Measurements from ENCODE around the gene FBXL17. TPM values are rescaled to one million over a fixed set of nuclear protein-coding genes. Genes with fewer than 3 reads are reported as not detected.

FBXL17 gene
- total RNA-seq, 1 experiment from 2014 or later = 8.8 TPM

DNA sequence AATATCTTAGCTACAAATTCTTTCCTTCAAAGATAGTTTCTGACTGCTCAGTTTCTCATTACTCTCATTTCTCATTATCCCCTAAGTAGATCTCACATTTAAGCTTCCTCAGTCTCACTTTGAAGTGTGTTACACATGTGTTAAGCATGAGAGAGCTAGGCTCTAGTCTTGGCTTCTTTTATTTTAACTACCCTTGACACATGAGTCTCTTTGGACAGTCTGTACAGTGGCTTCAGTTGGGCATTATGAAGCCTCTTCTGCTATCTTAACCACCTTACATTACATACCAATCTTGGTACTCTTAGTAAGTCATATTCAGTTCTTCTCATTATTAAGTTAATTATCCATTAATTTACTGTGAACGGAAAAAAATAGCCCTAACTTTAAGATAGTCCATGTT lies 232.5 kb downstream of the FBXL17 start:
- DNase-seq (no peak), ATAC-seq (no peak)
- Histone ChIP-seq H3K4me3 (ENCODE audit: low read length) (no peak overlapping the region), H3K27me3 (ENCODE audit: low read length) (no peaks in the 10 kb centered on the region), H3K4me1 (ENCODE audit: insufficient read depth, low read length) (no peaks in the 10 kb centered on the region), H4K20me1 (ENCODE audit: low read length) (no peaks in the 10 kb centered on the region), H3K9me3 (ENCODE audit: low read length) (no peaks in the 10 kb centered on the region), H3K9ac (ENCODE audit: low read length) (no peak overlapping the region), H3K4me2 (ENCODE audit: low read length) (no peak overlapping the region), H3K79me2 (ENCODE audit: low read length) (no peaks in the 10 kb centered on the region), H3K9me2 (replicated peaks; ENCODE audit: low read length) (no peaks in the 10 kb centered on the region), H3K36me3 (ENCODE audit: low read depth, low read length) (no peaks in the 10 kb centered on the region), H2AFZ (ENCODE audit: low read length) (no peak overlapping the region), H3F3A (ENCODE audit: low read length, unreplicated experiment) (no peaks in the 10 kb centered on the region), H3K27ac (ENCODE audit: low read length) (no peak overlapping the region)
- POLR2A ChIA-PET (ENCODE audit: unreplicated experiment) = no interaction called here
- intact Hi-C loops (cut with micrococcal nuclease) = loop anchor here (2.0 kb wide), 1 partner anchor 111 kb away; no protein-coding TSS in a partner anchor
- TF ChIP-seq, protein P1, sequence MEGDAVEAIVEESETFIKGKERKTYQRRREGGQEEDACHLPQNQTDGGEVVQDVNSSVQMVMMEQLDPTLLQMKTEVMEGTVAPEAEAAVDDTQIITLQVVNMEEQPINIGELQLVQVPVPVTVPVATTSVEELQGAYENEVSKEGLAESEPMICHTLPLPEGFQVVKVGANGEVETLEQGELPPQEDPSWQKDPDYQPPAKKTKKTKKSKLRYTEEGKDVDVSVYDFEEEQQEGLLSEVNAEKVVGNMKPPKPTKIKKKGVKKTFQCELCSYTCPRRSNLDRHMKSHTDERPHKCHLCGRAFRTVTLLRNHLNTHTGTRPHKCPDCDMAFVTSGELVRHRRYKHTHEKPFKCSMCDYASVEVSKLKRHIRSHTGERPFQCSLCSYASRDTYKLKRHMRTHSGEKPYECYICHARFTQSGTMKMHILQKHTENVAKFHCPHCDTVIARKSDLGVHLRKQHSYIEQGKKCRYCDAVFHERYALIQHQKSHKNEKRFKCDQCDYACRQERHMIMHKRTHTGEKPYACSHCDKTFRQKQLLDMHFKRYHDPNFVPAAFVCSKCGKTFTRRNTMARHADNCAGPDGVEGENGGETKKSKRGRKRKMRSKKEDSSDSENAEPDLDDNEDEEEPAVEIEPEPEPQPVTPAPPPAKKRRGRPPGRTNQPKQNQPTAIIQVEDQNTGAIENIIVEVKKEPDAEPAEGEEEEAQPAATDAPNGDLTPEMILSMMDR (conservative IDR thresholded peaks at IDR 0.05; ENCODE audit: low read depth, low read length) = no peak
- TF ChIP-seq EZH2phosphoT487 (IDR thresholded peaks at IDR 0.05; ENCODE audit: borderline replicate concordance, low read length) = no peak
- no peak for TF ChIP-seq EZH2 (IDR thresholded peaks at IDR 0.05; ENCODE audit: low read length, unreplicated experiment)
- CTCF ChIA-PET = no interaction called here
- no TSS peak for BruUV-seq (replicated peaks)

- CTCF ChIA-PET = no interaction called here
- H3K36me3 ChIP-seq (ENCODE audit: low read depth, low read length) = no peaks in the 10 kb centered on the region
These were observed 233.2 kb downstream of the FBXL17 start for GRCh38 chr5:108148715-108149139.

GRCh38 chr5:108146222-108146621 lies 235.7 kb downstream of the FBXL17 start:
- BruUV-seq (replicated peaks) = no TSS peak
- CTCF ChIA-PET = no interaction called here
- Histone ChIP-seq H3K27ac (ENCODE audit: low read length) (no peak overlapping the region), H2AFZ (ENCODE audit: low read length) (no peak overlapping the region), H3K9ac (ENCODE audit: low read length) (no peak overlapping the region), H4K20me1 (ENCODE audit: low read length) (no peaks in the 10 kb centered on the region), H3K4me2 (ENCODE audit: low read length) (no peak overlapping the region), H3K36me3 (ENCODE audit: low read depth, low read length) (no peaks in the 10 kb centered on the region), H3F3A (ENCODE audit: low read length, unreplicated experiment) (no peaks in the 10 kb centered on the region), H3K9me2 (replicated peaks; ENCODE audit: low read length) (no peaks in the 10 kb centered on the region), H3K27me3 (ENCODE audit: low read length) (no peaks in the 10 kb centered on the region), H3K4me3 (ENCODE audit: low read length) (no peak overlapping the region), H3K4me1 (ENCODE audit: insufficient read depth, low read length) (no peaks in the 10 kb centered on the region), H3K9me3 (ENCODE audit: low read length) (no peaks in the 10 kb centered on the region), H3K79me2 (ENCODE audit: low read length) (no peaks in the 10 kb centered on the region)
- DNase-seq (no peak), ATAC-seq (no peak)
- POLR2A ChIA-PET (ENCODE audit: unreplicated experiment) = no interaction called here
- intact Hi-C loops (cut with micrococcal nuclease) = no loop called here
- TF ChIP-seq, protein P1 (conservative IDR thresholded peaks at IDR 0.05; ENCODE audit: low read depth, low read length) = no peak
- TF ChIP-seq EZH2phosphoT487 (IDR thresholded peaks at IDR 0.05; ENCODE audit: borderline replicate concordance, low read length) (no peak), EZH2 (IDR thresholded peaks at IDR 0.05; ENCODE audit: low read length, unreplicated experiment) (no peak)

More at GRCh38 chr5:108148715-108149139, 233.2 kb downstream of the FBXL17 start:
- no peaks in the 10 kb centered on the region for H3K79me2 ChIP-seq (ENCODE audit: low read length)
- no peak overlapping the region for H3K4me2 ChIP-seq (ENCODE audit: low read length)
- no peaks in the 10 kb centered on the region for H3K4me1 ChIP-seq (ENCODE audit: insufficient read depth, low read length)
- ATAC-seq = peak; percentile 90
- peak; percentile 59 for DNase-seq
- no TSS peak for BruUV-seq (replicated peaks)
- H3K27ac ChIP-seq (ENCODE audit: low read length) = no peak overlapping the region
- intact Hi-C loops (cut with micrococcal nuclease) = loop anchor here (1.0 to 2.0 kb wide), 3 partner anchors 112 to 405 kb away; no protein-coding TSS in a partner anchor
- no peak overlapping the region for H2AFZ ChIP-seq (ENCODE audit: low read length)
- H3K27me3 ChIP-seq (ENCODE audit: low read length) = no peaks in the 10 kb centered on the region
- no peaks in the 10 kb centered on the region for H4K20me1 ChIP-seq (ENCODE audit: low read length)
- H3K4me3 ChIP-seq (ENCODE audit: low read length) = no peak overlapping the region
- TF ChIP-seq EZH2 (IDR thresholded peaks at IDR 0.05; ENCODE audit: low read length, unreplicated experiment) = no peak
- TF ChIP-seq, protein P1 (conservative IDR thresholded peaks at IDR 0.05; ENCODE audit: low read depth, low read length) = peak; percentile 86
- no peak for TF ChIP-seq EZH2phosphoT487 (IDR thresholded peaks at IDR 0.05; ENCODE audit: borderline replicate concordance, low read length)
- H3F3A ChIP-seq (ENCODE audit: low read length, unreplicated experiment) = no peaks in the 10 kb centered on the region
- POLR2A ChIA-PET (ENCODE audit: unreplicated experiment) = no interaction called here
- H3K9ac ChIP-seq (ENCODE audit: low read length) = no peak overlapping the region
- no peaks in the 10 kb centered on the region for H3K9me2 ChIP-seq (replicated peaks; ENCODE audit: low read length)
- no peaks in the 10 kb centered on the region for H3K9me3 ChIP-seq (ENCODE audit: low read length)
